Ramos (cell line): ENCODE data around the gene DDX54.

Source experiments
- in situ Hi-C: fragments of 300-500 bp; cut with MboI; formaldehyde crosslinking; loops from one replicate; pipeline ENCODE4 v1.14.3; 2022; ENCODE audit warnings: low sequenced_read_pairs; ENCODE audit not compliant: unreplicated experiment

Gene DDX54, protein sequence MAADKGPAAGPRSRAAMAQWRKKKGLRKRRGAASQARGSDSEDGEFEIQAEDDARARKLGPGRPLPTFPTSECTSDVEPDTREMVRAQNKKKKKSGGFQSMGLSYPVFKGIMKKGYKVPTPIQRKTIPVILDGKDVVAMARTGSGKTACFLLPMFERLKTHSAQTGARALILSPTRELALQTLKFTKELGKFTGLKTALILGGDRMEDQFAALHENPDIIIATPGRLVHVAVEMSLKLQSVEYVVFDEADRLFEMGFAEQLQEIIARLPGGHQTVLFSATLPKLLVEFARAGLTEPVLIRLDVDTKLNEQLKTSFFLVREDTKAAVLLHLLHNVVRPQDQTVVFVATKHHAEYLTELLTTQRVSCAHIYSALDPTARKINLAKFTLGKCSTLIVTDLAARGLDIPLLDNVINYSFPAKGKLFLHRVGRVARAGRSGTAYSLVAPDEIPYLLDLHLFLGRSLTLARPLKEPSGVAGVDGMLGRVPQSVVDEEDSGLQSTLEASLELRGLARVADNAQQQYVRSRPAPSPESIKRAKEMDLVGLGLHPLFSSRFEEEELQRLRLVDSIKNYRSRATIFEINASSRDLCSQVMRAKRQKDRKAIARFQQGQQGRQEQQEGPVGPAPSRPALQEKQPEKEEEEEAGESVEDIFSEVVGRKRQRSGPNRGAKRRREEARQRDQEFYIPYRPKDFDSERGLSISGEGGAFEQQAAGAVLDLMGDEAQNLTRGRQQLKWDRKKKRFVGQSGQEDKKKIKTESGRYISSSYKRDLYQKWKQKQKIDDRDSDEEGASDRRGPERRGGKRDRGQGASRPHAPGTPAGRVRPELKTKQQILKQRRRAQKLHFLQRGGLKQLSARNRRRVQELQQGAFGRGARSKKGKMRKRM

DNA sequence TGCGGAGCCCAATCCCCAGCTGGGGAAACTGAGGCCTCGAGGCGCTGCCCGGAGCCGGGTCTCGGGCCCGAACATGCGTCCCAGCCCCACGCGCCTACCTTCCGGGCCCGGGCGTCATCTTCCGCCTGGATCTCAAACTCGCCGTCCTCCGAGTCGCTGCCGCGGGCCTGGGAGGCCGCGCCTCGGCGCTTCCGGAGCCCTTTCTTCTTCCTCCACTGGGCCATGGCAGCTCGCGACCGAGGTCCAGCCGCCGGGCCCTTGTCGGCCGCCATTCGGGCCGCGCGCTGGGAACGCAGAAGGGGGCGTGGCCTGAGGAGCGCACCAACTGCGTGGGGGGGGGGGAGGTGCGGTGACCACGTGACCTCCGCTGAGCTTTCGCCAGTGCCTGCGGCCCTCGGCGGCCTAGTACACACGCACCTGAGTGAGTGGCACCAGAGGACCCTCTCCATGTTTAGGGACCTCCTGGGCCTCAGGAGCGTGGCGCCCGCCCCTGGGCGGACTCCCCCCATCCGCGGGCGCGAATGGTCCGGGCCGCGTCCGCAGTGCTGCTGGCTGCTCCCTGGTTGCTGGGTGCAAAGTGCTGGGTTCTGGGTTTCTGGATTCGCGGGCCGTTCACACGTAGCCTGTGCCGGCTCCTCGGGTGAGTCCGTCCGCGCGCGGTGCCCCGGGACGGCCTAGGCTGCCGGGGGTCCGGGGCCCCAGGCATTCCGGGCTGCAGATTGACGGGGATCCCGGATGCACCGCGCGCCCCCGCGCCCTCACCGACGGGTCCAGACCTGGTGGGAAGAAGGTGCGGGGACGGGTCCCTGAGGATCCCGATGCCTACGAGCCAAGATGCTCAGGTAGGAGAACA is at the start of gene DDX54, which contains the start of gene RITA1:
TSS of gene DDX54 (minus strand) at position 299 of the 853 bp plus-strand sequence. CDS start at position 272, 27 bp downstream.
TSS of gene RITA1 (plus strand) at position 542 of the 853 bp plus-strand sequence. CDS start 1,026 bp downstream, outside the sequence.
- in situ Hi-C loops: no loop called here

DNA sequence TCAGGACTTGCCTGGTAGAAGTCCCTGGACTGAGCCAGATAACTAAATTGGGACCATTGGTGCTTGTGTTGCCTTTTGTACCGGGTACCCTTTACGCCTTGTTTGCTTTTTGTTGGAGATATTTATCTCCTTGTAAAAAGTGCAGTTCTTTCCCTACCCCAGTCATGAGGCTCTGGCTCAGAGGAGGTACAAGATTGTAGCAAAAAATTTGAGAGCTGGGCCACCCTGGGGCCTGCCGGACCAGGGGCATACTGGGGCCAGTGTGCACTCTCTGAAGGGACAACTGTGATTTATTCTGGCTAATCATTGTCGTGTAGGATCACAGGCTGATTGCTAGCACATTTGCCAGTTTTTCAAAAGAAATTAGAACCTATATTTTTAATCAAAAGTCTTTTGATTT is 49.2 kb upstream of the DDX54 start:
- in situ Hi-C loops: no loop called here

DNA sequence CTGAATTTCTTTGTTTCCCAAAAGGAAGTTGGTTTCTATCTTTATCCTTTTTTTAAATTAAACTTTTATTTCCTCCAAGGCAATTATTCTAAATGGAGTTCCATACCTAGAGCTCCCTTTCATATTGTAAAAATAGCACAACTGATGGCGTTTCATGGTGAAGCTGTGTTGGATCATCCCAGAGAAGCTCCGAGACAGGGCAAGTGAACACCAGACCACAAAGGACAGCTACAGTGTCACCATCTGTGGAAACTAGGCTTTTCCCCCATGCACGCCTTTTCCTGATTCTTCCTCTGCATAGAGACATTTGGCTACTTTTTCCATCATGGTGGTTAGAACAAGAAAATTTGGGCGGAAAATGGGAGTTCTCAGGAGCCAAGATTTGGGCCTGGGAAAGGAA is 48.7 kb upstream of the DDX54 start:
- in situ Hi-C loops: no loop called here

DNA sequence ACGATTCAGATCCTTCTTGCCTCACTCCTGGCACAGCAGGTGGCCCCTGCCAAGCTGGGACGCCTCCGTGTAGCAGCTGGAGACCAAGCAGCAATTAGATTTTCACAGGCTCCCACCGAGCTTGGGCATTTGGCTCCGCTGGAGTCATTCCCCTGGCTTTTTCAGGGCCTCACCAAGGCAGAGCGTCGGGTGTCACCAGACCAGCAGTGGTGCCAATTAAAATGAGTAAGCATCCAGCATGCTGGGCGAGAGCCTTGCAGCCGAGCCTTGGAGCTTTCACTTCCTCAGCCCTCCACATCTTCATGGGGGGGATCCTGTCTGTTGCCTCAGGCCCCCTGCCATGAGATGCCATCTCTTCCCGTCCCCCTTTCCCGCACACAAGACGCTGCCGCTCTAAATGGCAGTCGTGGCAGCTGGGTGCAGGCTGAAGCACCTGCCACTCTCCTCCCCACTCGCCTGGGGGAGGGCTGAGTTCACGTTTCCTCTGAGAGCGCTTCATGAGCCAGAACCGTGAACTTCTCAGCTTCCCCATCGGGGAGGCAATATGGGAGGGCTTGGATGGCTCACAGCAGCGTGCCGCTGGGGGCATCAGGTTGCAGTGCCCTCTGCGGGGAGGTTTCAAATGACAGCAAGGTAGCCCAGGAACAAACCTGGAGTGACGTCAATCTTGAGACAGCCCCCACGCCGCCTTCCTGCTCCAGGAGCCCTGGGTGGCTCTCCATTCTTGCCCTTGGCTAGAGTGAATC is 47.7 kb upstream of the DDX54 start:
- in situ Hi-C loops: no loop called here

DNA sequence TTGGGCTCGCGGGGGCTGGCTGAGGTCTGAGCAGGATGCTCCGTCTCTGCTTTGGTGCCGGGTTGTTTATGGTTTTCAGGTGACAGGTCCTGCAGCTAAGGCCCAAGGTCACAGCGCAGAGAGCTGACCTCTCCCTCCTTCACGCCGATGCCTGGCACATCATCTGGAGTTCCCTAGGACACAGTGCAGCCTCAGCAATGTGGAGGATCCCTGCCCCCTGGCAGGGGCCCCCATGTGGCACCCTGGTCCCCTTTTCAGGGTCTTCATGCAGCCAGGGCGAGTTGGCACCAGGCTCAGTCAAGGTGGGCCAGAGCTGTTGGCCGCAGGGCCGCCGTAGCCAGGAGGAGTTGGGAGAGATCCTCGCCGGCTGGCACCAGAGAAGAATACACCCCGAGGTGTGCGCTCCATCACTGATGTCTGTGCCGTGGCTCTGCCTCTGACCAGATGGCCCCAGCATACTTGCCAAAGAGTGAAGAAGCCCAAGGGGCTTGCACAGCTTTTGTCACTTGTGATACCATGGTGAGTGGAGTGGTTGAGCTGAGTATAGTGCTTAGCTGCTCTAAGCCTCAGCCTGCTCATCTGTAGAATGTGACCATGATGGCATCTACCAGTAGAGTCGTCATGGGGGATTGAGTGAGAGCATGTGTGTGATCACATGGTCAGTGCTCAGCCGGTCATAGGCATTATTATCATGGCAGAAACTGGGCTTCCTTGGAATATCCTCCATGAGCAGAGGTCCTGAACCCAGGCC is 47.0 kb upstream of the DDX54 start:
- in situ Hi-C loops: no loop called here

DNA sequence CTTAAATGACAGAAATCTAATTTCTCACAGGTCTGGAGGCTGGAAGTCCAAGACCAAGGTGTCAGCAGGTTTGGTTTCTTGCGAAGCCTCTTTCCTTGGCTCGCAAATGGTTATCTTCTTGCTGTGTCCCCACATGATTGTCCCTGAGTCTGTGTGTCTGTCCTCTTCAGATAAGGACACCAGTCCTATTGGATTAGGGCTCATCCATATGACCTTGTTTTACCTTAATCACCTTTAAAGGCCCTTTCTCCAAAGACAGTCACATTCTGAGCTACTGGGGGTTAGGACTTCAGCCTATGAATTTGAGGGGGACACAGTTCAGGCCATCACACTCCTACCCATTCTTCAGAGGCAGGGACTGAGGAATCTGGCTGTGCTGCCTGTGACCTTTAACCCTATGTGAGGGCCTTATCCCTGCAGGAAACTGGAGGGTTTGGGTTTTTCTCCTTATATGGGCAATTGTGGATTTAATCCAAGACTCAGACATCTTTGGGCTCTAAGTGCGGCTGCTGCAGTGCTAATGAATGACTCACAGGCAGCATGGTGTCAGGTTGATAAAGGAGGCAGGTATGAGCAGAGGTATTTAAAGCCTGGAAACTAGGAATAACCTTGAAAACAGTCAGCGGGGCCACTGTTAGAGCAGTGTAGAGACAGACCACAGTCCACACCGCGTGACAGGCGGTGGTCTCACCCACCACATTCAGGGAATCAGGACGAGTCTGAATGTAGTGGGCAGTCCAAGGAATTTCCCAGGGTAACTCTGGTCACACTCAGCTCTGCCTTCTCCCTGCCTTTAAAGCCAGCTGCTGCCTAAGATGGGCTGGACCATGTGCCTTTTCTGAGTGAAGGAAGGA is 46.2 kb upstream of the DDX54 start:
- in situ Hi-C loops: no loop called here

DNA sequence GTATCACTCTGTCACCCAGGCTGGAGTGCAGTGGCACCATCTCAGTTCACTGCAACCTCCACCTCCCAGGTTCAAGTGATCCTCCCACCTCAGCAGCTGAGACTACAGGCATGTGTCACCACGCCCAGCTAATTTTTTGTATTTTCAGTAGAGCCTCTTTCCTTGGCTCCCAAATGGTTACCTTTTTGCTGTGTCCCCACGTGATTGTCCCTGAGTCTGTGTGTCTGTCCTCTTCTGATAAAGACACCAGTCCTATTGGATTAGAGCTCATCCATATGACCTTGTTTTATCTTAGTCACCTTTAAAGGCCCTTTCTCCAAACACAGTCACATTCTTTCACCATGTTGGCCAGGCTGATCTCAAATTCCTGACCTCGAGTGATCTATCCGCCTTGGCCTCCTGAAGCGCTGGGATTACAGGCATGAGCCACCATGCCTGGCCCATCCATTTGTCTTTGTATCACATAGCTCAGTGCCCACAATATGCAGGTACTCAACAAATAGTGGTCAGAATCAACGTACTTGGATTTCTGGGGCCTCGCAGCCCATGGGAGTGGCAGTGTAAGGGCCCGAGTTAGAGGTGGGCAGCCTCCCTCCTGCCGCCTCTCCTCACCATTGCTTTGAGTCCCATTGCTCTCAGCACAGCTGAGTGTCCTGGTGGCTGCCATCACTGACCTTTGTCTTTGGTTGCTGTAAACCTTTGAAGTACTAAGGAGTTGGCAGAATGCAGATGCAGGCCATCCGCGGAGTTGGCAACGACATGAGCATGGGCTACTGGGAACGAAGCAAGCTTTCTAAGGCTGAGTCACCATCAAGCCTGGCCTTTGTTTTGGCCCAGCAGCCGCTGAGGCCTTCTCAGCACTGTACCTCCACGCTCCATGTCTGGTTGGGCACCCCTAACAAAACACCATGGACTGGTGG is 45.3 kb upstream of the DDX54 start:
- in situ Hi-C loops: no loop called here

DNA sequence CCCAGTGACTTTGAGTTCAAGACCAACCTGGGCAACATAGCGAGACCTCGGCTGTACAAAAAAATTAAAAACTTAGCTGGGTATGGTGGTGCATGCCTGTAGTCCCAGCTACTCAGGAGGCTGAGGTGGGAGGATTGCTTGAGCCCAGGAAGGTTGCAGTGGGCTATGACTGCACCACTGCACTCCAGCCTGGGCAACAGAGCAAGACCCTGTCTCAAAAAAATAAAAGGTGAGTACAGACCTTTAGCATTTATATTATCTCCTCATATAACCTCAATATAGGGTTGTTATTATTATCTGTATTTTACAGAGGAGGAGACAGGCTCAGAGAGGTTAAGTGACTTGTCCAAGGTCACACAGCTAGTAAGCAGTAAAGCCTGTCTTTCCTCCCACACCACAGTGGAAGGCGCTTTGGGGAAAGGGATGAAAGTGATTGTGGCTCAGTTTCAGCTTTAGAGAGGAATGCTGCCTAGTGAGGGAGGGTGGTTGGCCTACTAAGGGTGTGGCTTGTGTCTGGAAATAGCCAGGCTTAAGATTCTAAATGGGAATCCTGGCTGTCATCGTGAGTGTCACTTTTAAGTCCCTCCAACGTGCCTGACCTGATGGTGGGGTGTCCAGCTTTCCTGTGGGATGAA is 43.2 kb upstream of the DDX54 start:
- in situ Hi-C loops: no loop called here

DNA sequence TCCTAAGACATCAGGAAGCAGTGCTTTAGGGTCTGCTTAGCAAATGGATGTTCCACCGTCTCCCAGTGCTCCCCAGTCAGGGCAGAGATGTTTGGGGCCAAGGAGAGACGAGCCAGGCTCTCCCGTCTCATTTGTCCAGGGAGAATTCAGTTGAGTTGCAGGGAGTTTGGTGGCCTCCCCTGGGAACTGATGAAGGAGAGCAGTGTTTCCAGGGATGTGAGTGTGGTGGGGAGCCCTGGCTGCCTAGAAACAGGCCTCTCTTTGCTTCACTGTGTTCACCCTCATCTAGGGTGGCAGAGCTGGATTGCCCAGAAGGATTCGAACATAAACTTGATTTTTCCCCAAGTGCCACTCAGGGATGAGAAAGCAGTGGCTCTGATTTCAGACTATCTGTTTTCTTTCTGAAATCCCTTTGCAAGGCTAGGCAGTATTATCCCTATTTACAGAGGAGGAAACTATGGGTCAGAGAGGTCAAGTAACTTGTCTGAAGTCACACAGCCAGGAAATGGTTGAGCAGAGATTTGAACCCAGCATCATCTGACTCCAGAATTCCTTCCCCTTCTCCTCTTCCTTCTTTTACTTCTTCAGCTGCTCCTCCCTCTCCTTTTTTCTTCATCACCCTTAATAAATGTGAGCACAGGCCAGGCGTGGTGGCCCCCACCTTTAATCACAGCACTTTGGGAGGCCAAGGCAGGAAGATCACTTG is 42.6 kb upstream of the DDX54 start:
- in situ Hi-C loops: no loop called here

DNA sequence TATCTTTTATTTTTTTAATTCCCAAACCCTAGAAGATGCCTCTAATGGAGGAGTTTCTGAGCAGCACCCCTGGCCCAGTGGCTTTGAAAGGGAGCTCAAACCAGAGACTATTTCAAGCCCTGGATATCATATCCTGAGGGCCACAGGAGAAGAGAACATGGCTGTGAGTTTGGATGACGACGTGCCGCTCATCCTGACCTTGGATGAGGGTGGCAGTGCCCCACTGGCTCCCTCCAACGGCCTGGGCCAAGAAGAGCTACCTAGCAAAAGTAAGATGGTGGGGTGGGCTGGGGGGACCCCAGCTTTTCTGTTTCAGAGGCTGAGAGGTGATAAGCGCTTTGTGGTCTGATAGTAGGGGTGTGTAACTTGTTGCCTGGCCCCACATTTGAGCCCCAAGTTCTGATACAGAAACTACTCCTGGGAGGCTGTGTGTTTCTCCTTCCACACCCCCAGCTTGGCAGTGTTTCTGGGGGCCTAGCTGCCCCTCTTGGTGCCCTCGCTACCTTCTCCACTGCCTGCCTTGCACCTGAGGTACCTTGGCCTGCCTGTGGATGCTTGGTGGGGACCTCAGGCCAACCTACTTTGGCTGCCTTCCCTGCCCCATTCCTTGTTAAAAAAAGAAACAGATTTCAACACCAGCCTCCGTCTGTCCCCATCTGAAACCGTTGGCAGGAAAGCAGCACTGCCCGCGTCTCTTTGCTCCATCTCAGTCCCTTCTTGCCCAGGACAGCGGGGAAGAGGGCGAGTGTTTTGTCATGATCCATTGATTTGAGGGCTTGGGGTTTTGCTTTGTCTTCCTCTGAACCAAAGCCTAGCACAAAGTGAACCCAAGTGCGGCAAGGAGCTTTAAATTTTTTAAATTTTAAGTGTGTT is 41.7 kb upstream of the DDX54 start:
- in situ Hi-C loops: no loop called here

DNA sequence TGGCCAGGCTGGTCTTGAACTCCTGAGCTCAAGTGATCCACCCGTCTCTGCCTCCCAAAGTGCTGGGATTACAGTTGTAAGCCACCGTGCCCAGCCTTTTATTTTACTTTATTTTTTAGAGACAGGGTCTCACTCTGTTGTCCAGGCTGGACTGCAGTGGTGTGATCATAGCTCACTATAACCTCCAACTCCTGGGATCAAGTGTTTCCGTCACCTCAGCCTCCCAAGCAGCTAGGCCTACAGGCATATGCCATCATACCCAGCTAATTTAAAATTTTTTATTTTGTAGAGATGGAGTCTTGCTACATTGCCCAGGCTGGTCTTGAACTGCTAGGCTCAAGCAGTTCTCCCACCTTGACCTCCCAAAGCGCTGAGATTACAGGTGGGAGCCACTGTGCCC is 39.7 kb upstream of the DDX54 start:
- in situ Hi-C loops: no loop called here

DNA sequence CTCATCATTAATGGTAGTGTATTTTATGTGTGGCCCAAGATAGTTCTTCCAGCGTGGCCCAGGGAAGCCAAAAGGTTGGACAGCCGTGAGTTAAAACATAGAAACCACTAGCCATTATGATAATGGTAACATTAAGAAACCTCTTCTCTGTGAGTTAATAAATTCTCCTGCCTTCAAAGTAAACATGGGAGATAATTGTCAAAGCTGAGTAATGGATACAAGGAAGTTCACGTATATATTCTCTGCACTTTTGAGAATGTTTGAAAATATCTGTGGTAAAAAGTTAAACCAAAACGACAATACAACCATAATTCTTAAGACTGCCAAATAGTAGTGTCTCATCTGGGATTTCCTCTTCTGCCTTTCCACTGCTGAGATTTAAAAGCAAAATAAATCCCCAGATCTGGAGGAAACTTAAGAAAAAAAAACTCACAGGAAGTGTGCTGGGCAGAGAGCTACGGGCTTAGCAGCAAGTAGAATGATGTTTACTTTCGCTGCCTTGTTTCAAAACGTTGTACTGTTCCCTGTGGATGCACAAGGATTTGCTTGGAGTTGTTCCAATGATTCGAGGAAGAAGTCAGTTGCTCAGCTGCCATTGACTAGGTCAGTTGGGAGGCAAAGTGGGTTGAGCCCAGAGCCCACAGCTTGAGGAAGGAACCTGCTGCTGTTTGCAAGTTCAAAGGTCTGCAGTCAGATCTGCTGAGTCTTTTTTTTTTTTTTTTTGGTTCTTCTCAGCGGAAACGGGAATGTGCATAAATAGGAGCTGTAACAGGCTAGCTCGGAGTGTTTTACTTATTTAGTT is 37.7 kb upstream of the DDX54 start:
- in situ Hi-C loops: no loop called here

DNA sequence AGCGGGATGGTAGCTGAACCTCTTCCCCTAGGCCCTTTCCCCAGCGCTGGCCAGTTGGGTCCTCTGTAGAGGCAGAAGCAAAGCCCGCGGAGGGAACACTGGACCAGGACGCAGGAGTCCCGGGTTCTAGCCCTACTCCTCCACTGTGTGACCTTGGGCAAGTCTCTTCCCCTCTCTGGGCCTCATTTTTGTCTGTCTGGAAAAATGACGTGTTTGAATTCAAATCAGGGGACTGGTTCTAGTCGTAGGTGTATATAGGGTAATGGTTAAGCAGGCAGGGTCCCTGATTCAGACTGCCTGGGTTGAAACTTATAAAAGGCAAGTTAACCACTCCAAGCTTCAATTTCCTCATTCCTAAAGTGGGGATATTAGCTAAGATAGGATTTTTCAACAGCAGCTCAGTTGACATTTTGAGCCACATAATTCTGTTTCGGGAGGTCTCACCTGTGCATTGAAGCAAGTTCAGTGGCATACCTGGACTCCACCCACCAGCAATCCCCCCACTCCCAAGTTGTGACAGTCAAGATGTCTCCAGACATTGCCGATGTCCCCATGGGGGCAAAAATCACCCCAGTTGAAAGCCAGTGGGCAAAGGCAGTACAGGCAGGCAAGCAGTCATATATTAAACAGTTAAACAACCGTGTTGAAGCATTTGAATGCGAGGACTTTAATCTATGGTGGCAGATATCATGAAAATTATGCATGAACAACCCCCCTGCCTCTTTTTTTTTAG is 36.9 kb upstream of the DDX54 start:
- in situ Hi-C loops: no loop called here
